SH-SY5Y (cell line): Measurements from ENCODE around the gene MARK2.

ENCODE experiments used
- GATA2 ChIP-seq: IDR thresholded peaks from 2 replicates; pipeline ENCODE4 v1.6.1; 2011; ENCODE audit warnings: mild to moderate bottlenecking, low read depth, low read length
- GATA3 ChIP-seq: IDR thresholded peaks from 2 replicates; pipeline ENCODE4 v1.6.1; 2011; ENCODE audit warnings: low read depth, mild to moderate bottlenecking, low read length, moderate library complexity

GRCh38 chr11:63876616-63877015, 37.7 kb downstream of the MARK2 start:
- TF ChIP-seq GATA3: no peak
- no peak for TF ChIP-seq GATA2
